Memory B cell (primary cell): Measurements from ENCODE around the gene EIF5AL1.
"Not testable (repeated sequence)": the region's sequence is repeated elsewhere in the genome, so short reads cannot be mapped to it uniquely, and the experiment has no call there.

Experiments
- ATAC-seq: fragments of 150-1000 bp; cut with Tn5 transposase; 2 replicates; pipeline ENCODE4 v1.10.0; 2021; ENCODE audit warnings: low read depth, mild to moderate bottlenecking, moderate library complexity
- DNase-seq, 2 donors: peaks; one replicate each; pipeline ENCODE4 v3.0.0; 2022; ENCODE audit warnings: low spot score in 2 of 2
- H3K27ac Mint-ChIP-seq: one replicate; pipeline ENCODE4 v1.8.0; 2022; ENCODE audit warnings: mild to moderate bottlenecking, moderate library complexity, mixed read lengths
- H3K27me3 Mint-ChIP-seq: one replicate; pipeline ENCODE4 v1.8.0; 2022; ENCODE audit warnings: mixed read lengths
- H3K36me3 Mint-ChIP-seq: one replicate; pipeline ENCODE4 v1.8.0; 2022; ENCODE audit warnings: mild to moderate bottlenecking, mixed read lengths
- H3K4me1 Mint-ChIP-seq: one replicate; pipeline ENCODE4 v1.8.0; 2022; ENCODE audit warnings: mixed read lengths
- H3K4me3 Mint-ChIP-seq: one replicate; pipeline ENCODE4 v1.8.0; 2022; ENCODE audit warnings: mild to moderate bottlenecking, moderate library complexity, mixed read lengths
- H3K9me3 Mint-ChIP-seq: one replicate; pipeline ENCODE4 v1.8.0; 2022; ENCODE audit warnings: mixed read lengths

EIF5AL1 gene

DNA sequence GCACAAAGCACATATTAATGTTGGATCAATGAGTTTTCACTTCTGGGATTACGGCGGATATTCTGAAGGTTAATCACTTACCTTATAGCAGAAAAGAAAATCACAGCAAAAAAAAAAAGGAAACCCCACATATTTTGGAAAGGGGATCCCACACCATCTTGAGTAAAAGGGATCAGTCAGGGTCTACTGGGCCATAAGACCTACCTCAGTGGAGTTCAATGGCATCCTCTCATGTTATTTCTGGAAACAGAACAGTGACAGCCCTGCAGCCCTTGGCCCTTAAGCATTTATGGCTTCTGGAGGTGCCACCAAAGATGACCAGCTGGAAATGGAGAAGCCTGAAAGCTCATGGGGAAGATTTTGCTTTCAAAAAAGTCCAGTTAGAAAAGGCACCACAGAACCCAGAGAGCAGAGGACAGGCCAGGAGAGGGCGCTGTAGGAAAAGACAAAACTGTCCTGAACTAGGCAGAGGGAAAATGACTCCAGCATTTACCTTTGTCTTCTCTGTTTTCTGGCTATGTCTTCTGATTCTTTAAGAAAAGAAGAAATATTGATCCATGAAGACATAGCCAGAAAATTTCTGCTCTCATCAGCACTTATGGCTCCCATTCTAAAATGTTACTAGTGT is 2.9 kb upstream of the EIF5AL1 start:
- H3K4me3 Mint-ChIP-seq, H3K4me1 Mint-ChIP-seq, H3K9me3 Mint-ChIP-seq, H3K27ac Mint-ChIP-seq, DNase-seq, H3K36me3 Mint-ChIP-seq: not testable (repeated sequence)
- peaks cover 14% of the 10 kb centered on the region for H3K27me3 Mint-ChIP-seq
- peak; percentile 56 for ATAC-seq

GRCh38 chr10:79509934-79510508 is 2.3 kb upstream of the EIF5AL1 start:
- not testable (repeated sequence) for H3K27ac Mint-ChIP-seq, DNase-seq, H3K9me3 Mint-ChIP-seq, H3K4me1 Mint-ChIP-seq, ATAC-seq, H3K36me3 Mint-ChIP-seq, H3K4me3 Mint-ChIP-seq
- peaks cover 14% of the 10 kb centered on the region for H3K27me3 Mint-ChIP-seq

DNA sequence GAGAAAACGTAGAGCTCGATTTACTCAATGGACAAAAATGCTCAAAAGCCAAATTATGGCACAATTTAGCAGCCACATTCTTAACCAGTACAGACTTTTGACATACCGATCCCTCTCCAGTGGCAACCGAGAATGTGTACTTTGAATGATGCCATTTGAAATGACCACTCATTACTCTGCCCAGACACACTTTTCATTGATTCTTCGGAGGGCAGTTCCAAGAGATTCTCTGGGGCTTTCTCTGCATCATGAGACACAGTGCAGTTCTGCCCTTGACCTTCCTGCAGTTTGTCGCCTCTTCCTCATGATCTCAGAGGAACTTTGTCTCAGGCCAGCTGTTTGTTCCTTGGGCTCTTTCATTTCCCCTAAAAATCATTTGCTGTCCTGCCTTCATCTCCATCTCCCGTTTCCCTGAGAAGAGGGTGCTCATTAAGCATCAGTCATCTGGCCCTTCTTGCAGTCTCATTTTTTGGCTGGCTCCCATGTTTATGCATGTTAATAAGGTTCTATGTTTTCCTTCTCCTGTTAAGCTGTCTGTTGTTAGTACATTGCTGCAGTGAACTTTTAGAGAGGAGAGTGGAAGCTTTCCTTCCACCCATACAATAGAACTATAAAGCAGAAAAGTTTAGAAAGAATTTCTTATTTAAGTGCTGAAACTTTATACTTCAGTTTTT is 4.3 kb downstream of the EIF5AL1 start:
- H3K27ac Mint-ChIP-seq, ATAC-seq: not testable (repeated sequence)

DNA sequence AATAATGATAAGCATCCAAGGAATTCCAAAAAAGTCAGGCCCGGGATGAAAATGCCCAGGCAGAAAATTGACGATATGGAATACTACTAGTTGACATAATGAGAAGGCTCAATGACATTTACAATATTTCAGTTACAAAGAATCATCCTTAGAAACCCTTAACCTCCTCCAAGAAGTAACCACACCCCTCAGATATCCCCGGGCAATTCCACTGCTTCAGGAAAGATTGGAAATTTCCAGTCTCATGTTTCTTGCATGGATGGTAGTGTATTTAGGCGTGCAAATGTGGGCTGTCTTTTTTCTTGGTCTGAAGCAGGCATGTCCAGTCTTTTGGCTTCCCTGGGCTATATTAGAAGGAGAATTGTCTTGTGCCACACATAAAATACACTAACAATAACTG is 5.2 kb downstream of the EIF5AL1 start:
- not testable (repeated sequence) for ATAC-seq, H3K4me1 Mint-ChIP-seq, H3K9me3 Mint-ChIP-seq, H3K4me3 Mint-ChIP-seq, H3K27me3 Mint-ChIP-seq, H3K36me3 Mint-ChIP-seq, H3K27ac Mint-ChIP-seq, DNase-seq

More for the DNA sequence above, 4.3 kb downstream of the EIF5AL1 start:
- not testable (repeated sequence) for H3K4me1 Mint-ChIP-seq, H3K9me3 Mint-ChIP-seq, DNase-seq, H3K4me3 Mint-ChIP-seq, H3K36me3 Mint-ChIP-seq, H3K27me3 Mint-ChIP-seq

- not testable (repeated sequence) for H3K27ac Mint-ChIP-seq, H3K4me3 Mint-ChIP-seq, H3K27me3 Mint-ChIP-seq, ATAC-seq, H3K36me3 Mint-ChIP-seq, H3K4me1 Mint-ChIP-seq, DNase-seq, H3K9me3 Mint-ChIP-seq
Measured at GRCh38 chr10:79521751-79522150, 9.4 kb downstream of the EIF5AL1 start.

DNA sequence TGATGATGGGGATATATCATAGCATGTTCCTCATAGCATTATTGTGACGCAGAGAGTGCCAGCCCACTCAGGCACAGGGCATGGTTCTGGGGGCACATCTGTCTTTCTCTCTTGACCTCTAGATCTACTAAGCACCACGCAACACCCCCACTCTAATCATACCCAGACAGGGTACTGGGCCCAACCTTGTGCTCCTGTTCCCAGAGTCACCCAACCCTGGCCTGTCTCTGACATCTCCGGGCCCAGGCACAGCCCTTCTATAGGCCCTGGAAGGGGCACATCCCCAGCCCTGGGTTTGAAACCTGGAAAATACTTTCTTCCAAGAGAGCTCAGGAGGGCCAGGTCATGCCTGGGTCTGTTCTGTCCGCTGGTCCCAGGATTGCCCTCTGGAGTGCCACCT is 10.1 kb downstream of the EIF5AL1 start:
- not testable (repeated sequence) for H3K9me3 Mint-ChIP-seq, H3K36me3 Mint-ChIP-seq, H3K4me1 Mint-ChIP-seq, ATAC-seq, H3K27me3 Mint-ChIP-seq, H3K27ac Mint-ChIP-seq, H3K4me3 Mint-ChIP-seq, DNase-seq

GRCh38 chr10:79523157-79523853 is 11.0 kb downstream of the EIF5AL1 start:
- not testable (repeated sequence) for H3K4me3 Mint-ChIP-seq, H3K27me3 Mint-ChIP-seq, DNase-seq, H3K9me3 Mint-ChIP-seq, H3K36me3 Mint-ChIP-seq, H3K27ac Mint-ChIP-seq, H3K4me1 Mint-ChIP-seq, ATAC-seq

GRCh38 chr10:79525049-79525710 is 12.8 kb downstream of the EIF5AL1 start:
- H3K36me3 Mint-ChIP-seq, H3K27me3 Mint-ChIP-seq, H3K27ac Mint-ChIP-seq, DNase-seq, H3K9me3 Mint-ChIP-seq, H3K4me1 Mint-ChIP-seq: not testable (repeated sequence)
- peak overlapping the region; percentile 5 for H3K4me3 Mint-ChIP-seq
- peak; percentile 69 for ATAC-seq

DNA sequence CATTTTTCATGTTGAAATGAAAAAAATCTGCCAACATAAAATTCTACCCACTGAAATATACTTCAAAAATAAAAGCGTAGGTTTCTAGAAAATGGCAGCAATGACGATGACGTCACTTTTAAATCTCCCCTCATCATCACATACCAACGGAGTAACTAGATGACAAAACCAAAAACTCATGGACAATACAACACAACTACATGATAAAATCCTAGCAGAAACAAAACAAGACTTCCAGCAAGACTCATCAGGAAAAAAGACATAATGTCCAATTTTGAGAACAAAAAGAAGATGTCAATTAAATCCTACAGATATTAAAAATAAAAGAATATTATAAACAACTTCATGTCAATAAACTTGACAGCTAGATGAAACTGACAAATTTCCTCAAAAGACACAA is 15.9 kb downstream of the EIF5AL1 start:
- DNase-seq, H3K4me3 Mint-ChIP-seq, H3K4me1 Mint-ChIP-seq, H3K9me3 Mint-ChIP-seq, H3K36me3 Mint-ChIP-seq, H3K27ac Mint-ChIP-seq, H3K27me3 Mint-ChIP-seq, ATAC-seq: not testable (repeated sequence)

DNA sequence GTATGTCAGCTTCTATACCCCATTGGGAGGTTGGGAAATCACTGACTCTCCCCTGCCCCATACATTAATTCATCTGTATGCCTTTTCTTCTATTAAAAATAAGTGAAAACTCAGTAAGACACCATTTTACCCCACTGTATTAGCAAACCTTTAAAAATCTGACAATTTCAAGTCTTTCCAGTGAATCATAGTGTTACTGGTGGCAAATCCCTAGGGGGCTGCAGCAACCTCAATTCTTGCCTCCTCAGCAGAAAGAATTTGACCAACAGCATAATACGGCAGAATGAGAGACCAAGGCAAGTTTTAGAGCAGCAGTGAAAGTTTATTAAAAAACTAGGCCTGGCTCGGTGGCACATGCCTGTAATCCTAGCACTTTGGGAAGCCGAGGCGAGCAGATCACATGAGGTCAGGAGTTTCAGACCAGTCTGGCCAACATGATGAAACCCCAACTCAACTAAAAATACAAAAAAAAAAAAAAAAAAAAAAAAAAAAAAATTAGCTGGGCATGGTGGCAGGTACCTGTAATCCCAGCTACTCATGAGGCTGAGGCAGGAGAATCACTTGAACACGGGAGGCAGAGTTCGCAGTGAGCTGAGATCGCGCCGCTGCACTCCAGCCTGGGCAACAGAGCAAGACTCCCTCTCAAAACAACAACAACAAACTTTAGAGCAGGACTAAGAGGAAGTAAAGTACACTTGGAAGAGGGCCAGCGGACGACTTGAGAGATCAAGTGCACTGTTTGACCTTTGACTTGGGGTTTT is 21.0 kb downstream of the EIF5AL1 start:
- not testable (repeated sequence) for H3K27ac Mint-ChIP-seq, H3K4me1 Mint-ChIP-seq, H3K27me3 Mint-ChIP-seq, H3K36me3 Mint-ChIP-seq, H3K4me3 Mint-ChIP-seq, H3K9me3 Mint-ChIP-seq, ATAC-seq, DNase-seq

- not testable (repeated sequence) for H3K4me3 Mint-ChIP-seq, H3K27ac Mint-ChIP-seq, DNase-seq, H3K36me3 Mint-ChIP-seq, H3K27me3 Mint-ChIP-seq, H3K4me1 Mint-ChIP-seq, H3K9me3 Mint-ChIP-seq, ATAC-seq
Measured at GRCh38 chr10:79533903-79534175, 21.5 kb downstream of the EIF5AL1 start.

GRCh38 chr10:79538311-79538710 is 26.0 kb downstream of the EIF5AL1 start:
- not testable (repeated sequence) for H3K27me3 Mint-ChIP-seq, H3K9me3 Mint-ChIP-seq, H3K4me1 Mint-ChIP-seq, H3K27ac Mint-ChIP-seq, DNase-seq, H3K36me3 Mint-ChIP-seq, H3K4me3 Mint-ChIP-seq, ATAC-seq

- not testable (repeated sequence) for H3K27me3 Mint-ChIP-seq, DNase-seq, H3K27ac Mint-ChIP-seq, ATAC-seq, H3K4me3 Mint-ChIP-seq, H3K36me3 Mint-ChIP-seq, H3K9me3 Mint-ChIP-seq, H3K4me1 Mint-ChIP-seq
Measured at GRCh38 chr10:79540930-79541329, 28.6 kb downstream of the EIF5AL1 start.

GRCh38 chr10:79542626-79543025 is 30.3 kb downstream of the EIF5AL1 start:
- Mint-ChIP-seq H3K36me3 (no peaks in the 10 kb centered on the region), H3K4me1 (no peaks in the 10 kb centered on the region), H3K27ac (no peak overlapping the region), H3K9me3 (peaks cover 3% of the 10 kb centered on the region), H3K4me3 (no peak overlapping the region), H3K27me3 (peaks cover 1% of the 10 kb centered on the region)
- no peak for ATAC-seq
- DNase-seq = no peak
